ENCODE data around the gene ANK2.

The ANK2 gene

GRCh38 chr4:113327494-113327893, 278.0 kb downstream of the ANK2 start:
- in situ Hi-C loops (cut with HindIII; ENCODE audit: low sequenced_read_pairs), result no loop called here
- peak; percentile 6 for DNase-seq (ENCODE audit: low read depth, low spot score)
- no peak overlapping the region for H3K4me3 ChIP-seq (ENCODE audit: low read depth, low read length)
- TF ChIP-seq CTCF (IDR thresholded peaks at IDR 0.05; ENCODE audit: low read depth, low read length), result no peak

- in situ Hi-C loops (cut with HindIII; ENCODE audit: low sequenced_read_pairs), result no loop called here
- no peak for DNase-seq (ENCODE audit: low read depth, low spot score)
- TF ChIP-seq CTCF (IDR thresholded peaks at IDR 0.05; ENCODE audit: low read depth, low read length), result peak; percentile 35
These were observed 279.1 kb downstream of the ANK2 start for GRCh38 chr4:113328514-113328913.

GRCh38 chr4:113330200-113330599, 280.7 kb downstream of the ANK2 start:
- in situ Hi-C loops (cut with HindIII; ENCODE audit: low sequenced_read_pairs), result no loop called here
- TF ChIP-seq CTCF (IDR thresholded peaks at IDR 0.05; ENCODE audit: low read depth, low read length), result no peak
- no peak for DNase-seq (ENCODE audit: low read depth, low spot score)
- no peak overlapping the region for H3K4me3 ChIP-seq (ENCODE audit: low read depth, low read length)

More at GRCh38 chr4:113328514-113328913, 279.1 kb downstream of the ANK2 start:
- H3K4me3 ChIP-seq (ENCODE audit: low read depth, low read length), result no peak overlapping the region

- no peak overlapping the region for H3K4me3 ChIP-seq (ENCODE audit: low read depth, low read length)
These were observed 282.4 kb downstream of the ANK2 start for GRCh38 chr4:113331811-113332210.

GRCh38 chr4:113332701-113333100, 283.2 kb downstream of the ANK2 start:
- in situ Hi-C loops (cut with HindIII; ENCODE audit: low sequenced_read_pairs), result no loop called here
- no peak overlapping the region for H3K4me3 ChIP-seq (ENCODE audit: low read depth, low read length)
- no peak for DNase-seq (ENCODE audit: low read depth, low spot score)
- TF ChIP-seq CTCF (IDR thresholded peaks at IDR 0.05; ENCODE audit: low read depth, low read length), result no peak

More at GRCh38 chr4:113331811-113332210, 282.4 kb downstream of the ANK2 start:
- in situ Hi-C loops (cut with HindIII; ENCODE audit: low sequenced_read_pairs), result no loop called here
- no peak for TF ChIP-seq CTCF (IDR thresholded peaks at IDR 0.05; ENCODE audit: low read depth, low read length)
- DNase-seq (ENCODE audit: low read depth, low spot score), result no peak

GRCh38 chr4:113335746-113336145, 286.3 kb downstream of the ANK2 start:
- no peak overlapping the region for H3K4me3 ChIP-seq (ENCODE audit: low read depth, low read length)
- TF ChIP-seq CTCF (IDR thresholded peaks at IDR 0.05; ENCODE audit: low read depth, low read length), result no peak
- in situ Hi-C loops (cut with HindIII; ENCODE audit: low sequenced_read_pairs), result no loop called here
- DNase-seq (ENCODE audit: low read depth, low spot score), result no peak

GRCh38 chr4:113336556-113336955, 287.1 kb downstream of the ANK2 start:
- in situ Hi-C loops (cut with HindIII; ENCODE audit: low sequenced_read_pairs), result no loop called here
- H3K4me3 ChIP-seq (ENCODE audit: low read depth, low read length), result no peak overlapping the region
- TF ChIP-seq CTCF (IDR thresholded peaks at IDR 0.05; ENCODE audit: low read depth, low read length), result no peak
- DNase-seq (ENCODE audit: low read depth, low spot score), result no peak
